ENCODE measurements around the gene ZP3. TPM values are rescaled to one million over a fixed set of nuclear protein-coding genes. Genes with fewer than 3 reads are reported as not detected.
"Not testable (repeated sequence)": the region's sequence is repeated elsewhere in the genome, so short reads cannot be mapped to it uniquely, and the experiment has no call there.

ZP3 gene
- total RNA-seq, 1 donor from 2014 or later = not detected

- Histone ChIP-seq H3K36me3 (ENCODE audit: control insufficient read depth in 3 of 3, insufficient read depth in 3 of 3, low read length in 3 of 3) (no peaks in the 10 kb centered on the region), H3K4me3 (ENCODE audit: low read length in 3 of 3) (peak overlapping the region; percentile 71 to 86 (median 84)), H3K9me3 (ENCODE audit: control insufficient read depth in 3 of 3, low read length in 3 of 3) (no peaks in the 10 kb centered on the region), H3K4me1 (ENCODE audit: control insufficient read depth in 3 of 3, insufficient read depth in 3 of 3, low read length in 3 of 3) (peaks cover 24 to 32% (median 25%) of the 10 kb centered on the region in 3 donors), H3K27ac (ENCODE audit: low read depth, low read length) (peak overlapping the region; percentile 86), H3K9ac (ENCODE audit: low read depth in 1 of 3, low read length in 3 of 3) (peak overlapping the region; percentile 64 to 95 (median 83)), H3K27me3 (ENCODE audit: control insufficient read depth in 3 of 3, insufficient read depth in 3 of 3, low read length in 3 of 3) (no peaks in the 10 kb centered on the region)
Measured at GRCh38 chr7:76392531-76393115, 32.1 kb upstream of the ZP3 start.

- H3K4me1 ChIP-seq (ENCODE audit: control insufficient read depth in 3 of 3, insufficient read depth in 3 of 3, low read length in 3 of 3) = peaks cover 28 to 36% (median 29%) of the 10 kb centered on the region in 3 donors
- H3K27ac ChIP-seq (ENCODE audit: low read depth, low read length) = peak overlapping the region; percentile 86
Measured at GRCh38 chr7:76393116-76394031, 31.4 kb upstream of the ZP3 start.

GRCh38 chr7:76394957-76395356, 29.8 kb upstream of the ZP3 start:
- H3K27me3 ChIP-seq (ENCODE audit: control insufficient read depth in 3 of 3, insufficient read depth in 3 of 3, low read length in 3 of 3) = no peaks in the 10 kb centered on the region
- no peak overlapping the region for H3K9ac ChIP-seq (ENCODE audit: low read depth in 1 of 3, low read length in 3 of 3)
- no peaks in the 10 kb centered on the region for H3K9me3 ChIP-seq (ENCODE audit: control insufficient read depth in 3 of 3, low read length in 3 of 3)
- no peak overlapping the region for H3K27ac ChIP-seq (ENCODE audit: low read depth, low read length)
- no peaks in the 10 kb centered on the region for H3K36me3 ChIP-seq (ENCODE audit: control insufficient read depth in 3 of 3, insufficient read depth in 3 of 3, low read length in 3 of 3)
- H3K4me1 ChIP-seq (ENCODE audit: control insufficient read depth in 3 of 3, insufficient read depth in 3 of 3, low read length in 3 of 3) = peaks cover 19 to 23% (median 19%) of the 10 kb centered on the region in 3 donors
- H3K4me3 ChIP-seq (ENCODE audit: low read length in 3 of 3) = no peak overlapping the region

More at GRCh38 chr7:76393116-76394031, 31.4 kb upstream of the ZP3 start:
- H3K36me3 ChIP-seq (ENCODE audit: control insufficient read depth in 3 of 3, insufficient read depth in 3 of 3, low read length in 3 of 3) = no peaks in the 10 kb centered on the region
- H3K9ac ChIP-seq (ENCODE audit: low read depth in 1 of 3, low read length in 3 of 3) = peak overlapping the region; percentile 81 to 95 (median 93)
- H3K27me3 ChIP-seq (ENCODE audit: control insufficient read depth in 3 of 3, insufficient read depth in 3 of 3, low read length in 3 of 3) = no peaks in the 10 kb centered on the region
- no peaks in the 10 kb centered on the region for H3K9me3 ChIP-seq (ENCODE audit: control insufficient read depth in 3 of 3, low read length in 3 of 3)
- H3K4me3 ChIP-seq (ENCODE audit: low read length in 3 of 3) = peak overlapping the region; percentile 84 to 92 (median 86)

GRCh38 chr7:76395605-76395964, 29.2 kb upstream of the ZP3 start:
- not testable (repeated sequence) for H3K27ac ChIP-seq (ENCODE audit: low read depth, low read length); H3K9me3 ChIP-seq (ENCODE audit: control insufficient read depth in 3 of 3, low read length in 3 of 3); H3K9ac ChIP-seq (ENCODE audit: low read depth in 1 of 3, low read length in 3 of 3); H3K4me3 ChIP-seq (ENCODE audit: low read length in 3 of 3); H3K36me3 ChIP-seq (ENCODE audit: control insufficient read depth in 3 of 3, insufficient read depth in 3 of 3, low read length in 3 of 3); H3K27me3 ChIP-seq (ENCODE audit: control insufficient read depth in 3 of 3, insufficient read depth in 3 of 3, low read length in 3 of 3)
- peaks cover 17 to 22% (median 19%) of the 10 kb centered on the region in 3 donors for H3K4me1 ChIP-seq (ENCODE audit: control insufficient read depth in 3 of 3, insufficient read depth in 3 of 3, low read length in 3 of 3)

- Histone ChIP-seq H3K4me3 (ENCODE audit: low read length in 3 of 3) (no peak overlapping the region), H3K27ac (ENCODE audit: low read depth, low read length) (no peak overlapping the region), H3K36me3 (ENCODE audit: control insufficient read depth in 3 of 3, insufficient read depth in 3 of 3, low read length in 3 of 3) (no peaks in the 10 kb centered on the region), H3K9me3 (ENCODE audit: control insufficient read depth in 3 of 3, low read length in 3 of 3) (no peaks in the 10 kb centered on the region), H3K9ac (ENCODE audit: low read depth in 1 of 3, low read length in 3 of 3) (peak overlapping the region in 1 of 3 donors; percentile 33), H3K4me1 (ENCODE audit: control insufficient read depth in 3 of 3, insufficient read depth in 3 of 3, low read length in 3 of 3) (peaks cover 17 to 22% (median 19%) of the 10 kb centered on the region in 3 donors), H3K27me3 (ENCODE audit: control insufficient read depth in 3 of 3, insufficient read depth in 3 of 3, low read length in 3 of 3) (no peaks in the 10 kb centered on the region)
Measured at GRCh38 chr7:76395965-76396726, 28.6 kb upstream of the ZP3 start.

- H3K27ac ChIP-seq (ENCODE audit: low read depth, low read length) = no peak overlapping the region
- no peaks in the 10 kb centered on the region for H3K9me3 ChIP-seq (ENCODE audit: control insufficient read depth in 3 of 3, low read length in 3 of 3)
- H3K27me3 ChIP-seq (ENCODE audit: control insufficient read depth in 3 of 3, insufficient read depth in 3 of 3, low read length in 3 of 3) = no peaks in the 10 kb centered on the region
- H3K9ac ChIP-seq (ENCODE audit: low read depth in 1 of 3, low read length in 3 of 3) = no peak overlapping the region
- H3K36me3 ChIP-seq (ENCODE audit: control insufficient read depth in 3 of 3, insufficient read depth in 3 of 3, low read length in 3 of 3) = no peaks in the 10 kb centered on the region
- H3K4me3 ChIP-seq (ENCODE audit: low read length in 3 of 3) = peak overlapping the region in 2 of 3 donors; percentile 73 to 79
- H3K4me1 ChIP-seq (ENCODE audit: control insufficient read depth in 3 of 3, insufficient read depth in 3 of 3, low read length in 3 of 3) = peaks cover 17 to 22% (median 19%) of the 10 kb centered on the region in 3 donors
Measured at GRCh38 chr7:76396864-76397263, 27.9 kb upstream of the ZP3 start.

GRCh38 chr7:76397409-76398183, 27.2 kb upstream of the ZP3 start:
- Histone ChIP-seq H3K27ac (ENCODE audit: low read depth, low read length) (no peak overlapping the region), H3K9ac (ENCODE audit: low read depth in 1 of 3, low read length in 3 of 3) (peak overlapping the region in 2 of 3 donors; percentile 45 to 54), H3K36me3 (ENCODE audit: control insufficient read depth in 3 of 3, insufficient read depth in 3 of 3, low read length in 3 of 3) (no peaks in the 10 kb centered on the region), H3K4me1 (ENCODE audit: control insufficient read depth in 3 of 3, insufficient read depth in 3 of 3, low read length in 3 of 3) (peaks cover 14 to 20% (median 17%) of the 10 kb centered on the region in 3 donors), H3K4me3 (ENCODE audit: low read length in 3 of 3) (peak overlapping the region; percentile 65 to 79 (median 73)), H3K27me3 (ENCODE audit: control insufficient read depth in 3 of 3, insufficient read depth in 3 of 3, low read length in 3 of 3) (no peaks in the 10 kb centered on the region), H3K9me3 (ENCODE audit: control insufficient read depth in 3 of 3, low read length in 3 of 3) (no peaks in the 10 kb centered on the region)

- Histone ChIP-seq H3K27me3 (ENCODE audit: control insufficient read depth in 3 of 3, insufficient read depth in 3 of 3, low read length in 3 of 3) (no peaks in the 10 kb centered on the region), H3K27ac (ENCODE audit: low read depth, low read length) (no peak overlapping the region), H3K9me3 (ENCODE audit: control insufficient read depth in 3 of 3, low read length in 3 of 3) (no peaks in the 10 kb centered on the region), H3K4me3 (ENCODE audit: low read length in 3 of 3) (no peak overlapping the region), H3K4me1 (ENCODE audit: control insufficient read depth in 3 of 3, insufficient read depth in 3 of 3, low read length in 3 of 3) (peaks cover 9 to 11% (median 11%) of the 10 kb centered on the region in 3 donors), H3K9ac (ENCODE audit: low read depth in 1 of 3, low read length in 3 of 3) (no peak overlapping the region), H3K36me3 (ENCODE audit: control insufficient read depth in 3 of 3, insufficient read depth in 3 of 3, low read length in 3 of 3) (no peaks in the 10 kb centered on the region)
Measured at GRCh38 chr7:76400248-76400647, 24.5 kb upstream of the ZP3 start.

GRCh38 chr7:76403097-76403496, 21.7 kb upstream of the ZP3 start:
- not testable (repeated sequence) for H3K27ac ChIP-seq (ENCODE audit: low read depth, low read length); H3K9me3 ChIP-seq (ENCODE audit: control insufficient read depth in 3 of 3, low read length in 3 of 3); H3K36me3 ChIP-seq (ENCODE audit: control insufficient read depth in 3 of 3, insufficient read depth in 3 of 3, low read length in 3 of 3); H3K4me3 ChIP-seq (ENCODE audit: low read length in 3 of 3); H3K4me1 ChIP-seq (ENCODE audit: control insufficient read depth in 3 of 3, insufficient read depth in 3 of 3, low read length in 3 of 3); H3K9ac ChIP-seq (ENCODE audit: low read depth in 1 of 3, low read length in 3 of 3); H3K27me3 ChIP-seq (ENCODE audit: control insufficient read depth in 3 of 3, insufficient read depth in 3 of 3, low read length in 3 of 3)

Data from skeletal muscle tissue (tissue), 4 donors.